ENCODE results near the gene MUC5B. TPM values are rescaled to one million over a fixed set of nuclear protein-coding genes. Genes with fewer than 3 reads are reported as not detected.

The MUC5B gene
- total RNA-seq, 1 donor from 2014 or later, result not detected

- Mint-ChIP-seq H3K4me3 (ENCODE audit: unreplicated experiment) (no peak overlapping the region), H3K4me1 (ENCODE audit: low read depth, unreplicated experiment) (no peaks in the 10 kb centered on the region), H3K36me3 (ENCODE audit: low read depth, unreplicated experiment) (no peaks in the 10 kb centered on the region), H3K27me3 (ENCODE audit: low read depth, unreplicated experiment) (peaks cover 4% of the 10 kb centered on the region), H3K9me3 (ENCODE audit: unreplicated experiment) (no peaks in the 10 kb centered on the region), H3K27ac (ENCODE audit: unreplicated experiment) (no peak overlapping the region)
- no peak for DNase-seq (ENCODE audit: low read depth)
- no peaks in the 10 kb centered on the region for H3K9me3 ChIP-seq (ENCODE audit: insufficient read depth, low read depth, low read length)
- H3K9ac ChIP-seq (ENCODE audit: low read length), result no peak overlapping the region
- no peaks in the 10 kb centered on the region for H3K79me2 ChIP-seq (ENCODE audit: insufficient read depth, low read length)
- no peak overlapping the region for H3K4me3 ChIP-seq (ENCODE audit: insufficient read depth, low read depth, low read length)
- no peaks in the 10 kb centered on the region for H4K20me1 ChIP-seq (ENCODE audit: insufficient read depth, low read length)
- no peak overlapping the region for H2AFZ ChIP-seq (ENCODE audit: low read depth, low read length)
- H3K27ac ChIP-seq (ENCODE audit: low read depth, low read length), result no peak overlapping the region
- no peak overlapping the region for H3K4me2 ChIP-seq (ENCODE audit: low read length)
- TF ChIP-seq EZH2 (IDR thresholded peaks at IDR 0.05; ENCODE audit: insufficient read depth, low read length) (no peak), CTCF (IDR thresholded peaks at IDR 0.05; ENCODE audit: insufficient read depth, low read depth, low read length) (no peak)
- no peaks in the 10 kb centered on the region for H3K36me3 ChIP-seq (ENCODE audit: insufficient read depth, low read length)
- FAIRE-seq, result no peak
- H3K4me1 ChIP-seq (ENCODE audit: insufficient read depth, low read length), result no peaks in the 10 kb centered on the region
- no peaks in the 10 kb centered on the region for H3K27me3 ChIP-seq (ENCODE audit: insufficient read depth, low read length)
Measured at GRCh38 chr11:1199751-1200610, 22.9 kb upstream of the MUC5B start.

- DNase-seq (ENCODE audit: low read depth) (no peak), FAIRE-seq (no peak)
- Histone ChIP-seq H2AFZ (ENCODE audit: low read depth, low read length) (no peak overlapping the region), H3K27me3 (ENCODE audit: insufficient read depth, low read length) (no peaks in the 10 kb centered on the region), H3K36me3 (ENCODE audit: insufficient read depth, low read length) (no peaks in the 10 kb centered on the region), H3K79me2 (ENCODE audit: insufficient read depth, low read length) (no peaks in the 10 kb centered on the region), H3K9ac (ENCODE audit: low read length) (no peak overlapping the region), H3K4me1 (ENCODE audit: insufficient read depth, low read length) (no peaks in the 10 kb centered on the region), H3K9me3 (ENCODE audit: insufficient read depth, low read depth, low read length) (no peaks in the 10 kb centered on the region), H4K20me1 (ENCODE audit: insufficient read depth, low read length) (no peaks in the 10 kb centered on the region), H3K27ac (ENCODE audit: low read depth, low read length) (no peak overlapping the region), H3K4me2 (ENCODE audit: low read length) (no peak overlapping the region), H3K4me3 (ENCODE audit: insufficient read depth, low read depth, low read length) (no peak overlapping the region)
- Mint-ChIP-seq H3K9me3 (ENCODE audit: unreplicated experiment) (no peaks in the 10 kb centered on the region), H3K27ac (ENCODE audit: unreplicated experiment) (no peak overlapping the region), H3K27me3 (ENCODE audit: low read depth, unreplicated experiment) (peaks cover 9% of the 10 kb centered on the region), H3K4me1 (ENCODE audit: low read depth, unreplicated experiment) (no peaks in the 10 kb centered on the region), H3K36me3 (ENCODE audit: low read depth, unreplicated experiment) (no peaks in the 10 kb centered on the region), H3K4me3 (ENCODE audit: unreplicated experiment) (no peak overlapping the region)
- TF ChIP-seq CTCF (IDR thresholded peaks at IDR 0.05; ENCODE audit: insufficient read depth, low read depth, low read length), result no peak
- TF ChIP-seq EZH2 (IDR thresholded peaks at IDR 0.05; ENCODE audit: insufficient read depth, low read length), result no peak
Measured at GRCh38 chr11:1200611-1201191, 22.2 kb upstream of the MUC5B start.

Data from astrocyte (in vitro differentiated cells and primary cell).